ENCODE data around the gene CADM1.

CADM1 gene

GRCh38 chr11:115439969-115440540, 64.2 kb downstream of the CADM1 start:
- DNase-seq = no peak

GRCh38 chr11:115439385-115439784, 64.8 kb downstream of the CADM1 start:
- DNase-seq = no peak

GRCh38 chr11:115437902-115438575, 66.2 kb downstream of the CADM1 start:
- no peak for DNase-seq

- no peak for DNase-seq
Observed at GRCh38 chr11:115430345-115430744, 73.9 kb downstream of the CADM1 start.

- no peak for DNase-seq
Observed at GRCh38 chr11:115428306-115428705, 75.9 kb downstream of the CADM1 start.

GRCh38 chr11:115425816-115426215, 78.4 kb downstream of the CADM1 start:
- DNase-seq = no peak

- DNase-seq = no peak
Observed at GRCh38 chr11:115425250-115425649, 79.0 kb downstream of the CADM1 start.

- no peak for DNase-seq
Observed at GRCh38 chr11:115423728-115424459, 80.3 kb downstream of the CADM1 start.

- no peak for DNase-seq
Observed at GRCh38 chr11:115421992-115422689, 82.1 kb downstream of the CADM1 start.

GRCh38 chr11:115421352-115421991, 82.7 kb downstream of the CADM1 start:
- no peak for DNase-seq

GRCh38 chr11:115420505-115420904, 83.7 kb downstream of the CADM1 start:
- DNase-seq = no peak

- DNase-seq = no peak
Observed at GRCh38 chr11:115418626-115419025, 85.6 kb downstream of the CADM1 start.

GRCh38 chr11:115418081-115418480, 86.1 kb downstream of the CADM1 start:
- no peak for DNase-seq

- DNase-seq = no peak
Observed at GRCh38 chr11:115411120-115411519, 93.1 kb downstream of the CADM1 start.

GRCh38 chr11:115409691-115410220, 94.5 kb downstream of the CADM1 start:
- no peak for DNase-seq

- DNase-seq = no peak
Observed at GRCh38 chr11:115409116-115409670, 95.0 kb downstream of the CADM1 start.

- no peak for DNase-seq
Observed at GRCh38 chr11:115408036-115408921, 95.9 kb downstream of the CADM1 start.

- DNase-seq = no peak
Observed at GRCh38 chr11:115407496-115407895, 96.7 kb downstream of the CADM1 start.

- DNase-seq = no peak
Observed at GRCh38 chr11:115406404-115406803, 97.8 kb downstream of the CADM1 start.

- DNase-seq = no peak
Observed at GRCh38 chr11:115398333-115399080, 105.7 kb downstream of the CADM1 start.

GRCh38 chr11:115396533-115396932, 107.7 kb downstream of the CADM1 start:
- no peak for DNase-seq

Data from stimulated activated CD4-positive, alpha-beta T cell treated with anti-CD3 and anti-CD28 coated beads, Interleukin-4, amount 100 ng/mL, for 24 hours (primary cell).